Skin of body (tissue), 2 donors: ENCODE measurements around the gene NAB1. TPM values are rescaled to one million over a fixed set of nuclear protein-coding genes. Genes with fewer than 3 reads are reported as not detected.
"Not testable (repeated sequence)": the region's sequence is repeated elsewhere in the genome, so short reads cannot be mapped to it uniquely, and the experiment has no call there.

Experiments
- DNase-seq: peaks from one replicate; lab custom pipeline; 2025; lab: John Stamatoyannopoulos, UW
- total RNA-seq: library from RNA; depleted of rRNA; stranded (reverse); fragments of >200 nt; gene quantifications from one replicate; pipeline ENCODE4 v1.2.3, GENCODE V29; 2014

Gene NAB1
- total RNA-seq, 1 donor from 2014 or later = 71.0 TPM

- DNase-seq = no peak
These were observed 21.5 kb downstream of the NAB1 start for GRCh38 chr2:190670182-190670946.

- no peak for DNase-seq
These were observed 26.2 kb downstream of the NAB1 start for GRCh38 chr2:190674966-190675650.

- DNase-seq = no peak
These were observed 28.4 kb downstream of the NAB1 start for GRCh38 chr2:190677255-190677654.

- peak; percentile 33 for DNase-seq
These were observed 29.7 kb downstream of the NAB1 start for GRCh38 chr2:190678444-190679162.

- no peak for DNase-seq
These were observed 30.5 kb downstream of the NAB1 start for GRCh38 chr2:190679391-190679790.

GRCh38 chr2:190679813-190680591 lies 31.1 kb downstream of the NAB1 start:
- no peak for DNase-seq

GRCh38 chr2:190682168-190682567 lies 33.3 kb downstream of the NAB1 start:
- no peak for DNase-seq

- DNase-seq = no peak
These were observed 34.9 kb downstream of the NAB1 start for GRCh38 chr2:190683802-190684201.

- DNase-seq = no peak
These were observed 36.0 kb downstream of the NAB1 start for GRCh38 chr2:190684931-190685330.

GRCh38 chr2:190685333-190685732 lies 36.5 kb downstream of the NAB1 start:
- DNase-seq = no peak

GRCh38 chr2:190693533-190694232 lies 44.8 kb downstream of the NAB1 start:
- DNase-seq = no peak

GRCh38 chr2:190694479-190694878 lies 45.6 kb downstream of the NAB1 start:
- DNase-seq = no peak

GRCh38 chr2:190695739-190696138 lies 46.9 kb downstream of the NAB1 start:
- DNase-seq = no peak

GRCh38 chr2:190696792-190697398 lies 48.0 kb downstream of the NAB1 start:
- no peak for DNase-seq

- no peak for DNase-seq
These were observed 48.5 kb downstream of the NAB1 start for GRCh38 chr2:190697421-190697820.

- no peak for DNase-seq
These were observed 50.0 kb downstream of the NAB1 start for GRCh38 chr2:190698895-190699294.

GRCh38 chr2:190701586-190701985 lies 52.7 kb downstream of the NAB1 start:
- no peak for DNase-seq

- no peak for DNase-seq
These were observed 56.4 kb downstream of the NAB1 start for GRCh38 chr2:190705280-190705679.

GRCh38 chr2:190707726-190708125 lies 58.8 kb downstream of the NAB1 start:
- no peak for DNase-seq

- not testable (repeated sequence) for DNase-seq
These were observed 59.8 kb downstream of the NAB1 start for GRCh38 chr2:190708650-190709049.
